ENCODE results near the gene LIPJ. TPM values are rescaled to one million over a fixed set of nuclear protein-coding genes. Genes with fewer than 3 reads are reported as not detected.

Gene LIPJ
- total RNA-seq, 5 donors from 2014 or later (not counting 1 experiment from before 2014, with no cell fraction given), result 0.09 to 0.21 (median 0.16) TPM; not detected in 2

Other genes starting within 250 kb of the LIPJ start
- 1 to 10 TPM; 1.8 to 4.5 (median 3.2) TPM for gene RNLS, start 3.4 kb upstream of the LIPJ start, total RNA-seq
- gene LIPF, start 77.7 kb downstream of the LIPJ start, total RNA-seq, result not detected
- gene LIPK, start 119.5 kb downstream of the LIPJ start, total RNA-seq, result not detected
- gene LIPN, start 173.3 kb downstream of the LIPJ start, total RNA-seq, result not detected
- not detected for gene LIPM, start 216.0 kb downstream of the LIPJ start, total RNA-seq

All from T-cell (primary cell).